Endothelial cell (in vitro differentiated cells): ENCODE data around the gene RNASE7. TPM values are rescaled to one million over a fixed set of nuclear protein-coding genes. Genes with fewer than 3 reads are reported as not detected.
A peak's percentile ranks its signal among the peaks of the same experiment; 100 is the strongest.

Experiments
- DNase-seq: peaks from one replicate; pipeline ENCODE4 v3.0.0; 2021; ENCODE audit warnings: low spot score
- H3K27ac Mint-ChIP-seq: one replicate; pipeline ENCODE4 v1.8.0; 2021; ENCODE audit warnings: mixed read lengths, inconsistent platforms; ENCODE audit not compliant: unreplicated experiment
- H3K27me3 Mint-ChIP-seq: one replicate; pipeline ENCODE4 v1.8.0; 2021; ENCODE audit warnings: mild to moderate bottlenecking, moderate library complexity, mixed read lengths, inconsistent platforms; ENCODE audit not compliant: unreplicated experiment
- H3K36me3 Mint-ChIP-seq: one replicate; pipeline ENCODE4 v1.8.0; 2021; ENCODE audit warnings: mild to moderate bottlenecking, low read depth, mixed read lengths, inconsistent platforms; ENCODE audit not compliant: unreplicated experiment
- H3K4me1 Mint-ChIP-seq: one replicate; pipeline ENCODE4 v1.8.0; 2021; ENCODE audit warnings: mild to moderate bottlenecking, mixed read lengths, inconsistent platforms; ENCODE audit not compliant: unreplicated experiment
- H3K4me3 Mint-ChIP-seq: one replicate; pipeline ENCODE4 v1.8.0; 2021; ENCODE audit warnings: mild to moderate bottlenecking, mixed read lengths, inconsistent platforms; ENCODE audit not compliant: unreplicated experiment
- H3K9me3 Mint-ChIP-seq: one replicate; pipeline ENCODE4 v1.8.0; 2021; ENCODE audit warnings: mixed read lengths, inconsistent platforms; ENCODE audit not compliant: unreplicated experiment
- CTCF ChIP-seq: fragments of 200-600 bp; sonication (generic); IDR thresholded peaks from one replicate; pipeline ENCODE4 v1.5.0; 2021; ENCODE audit warnings: antibody characterized with exemption; ENCODE audit not compliant: unreplicated experiment
- total RNA-seq: library from RNA; stranded (reverse); fragmentation: NEBNext Ultra II Directional; extraction: Animal tissue kit (Norgen Biotek cat#: 25700); gene quantifications from one replicate; pipeline ENCODE4 v1.2.1, GENCODE V29; 2021; ENCODE audit not compliant: unreplicated experiment

The RNASE7 gene
- total RNA-seq, 1 donor from 2014 or later, result not detected

- Mint-ChIP-seq H3K9me3 (no peaks in the 10 kb centered on the region), H3K27me3 (peaks cover 19% of the 10 kb centered on the region), H3K27ac (no peak overlapping the region), H3K4me3 (no peak overlapping the region), H3K36me3 (no peaks in the 10 kb centered on the region), H3K4me1 (peaks cover under 1% of the 10 kb centered on the region)
- TF ChIP-seq CTCF, result no peak
- DNase-seq, result no peak
Measured at GRCh38 chr14:21033133-21033698, 8.9 kb upstream of the RNASE7 start.

GRCh38 chr14:21034707-21035106, 7.5 kb upstream of the RNASE7 start, which contains the start of gene RNASE13:
RNASE13 (minus strand) TSS chr14:21034807; CDS start chr14:21034288, 519 bp downstream.
- Mint-ChIP-seq H3K4me3 (peak within 1 kb of the TSS; percentile 39), H3K27ac (no peak within 1 kb of the TSS), H3K36me3 (no peaks in the 10 kb centered on the region), H3K4me1 (peaks cover 14% of the 10 kb centered on the region), H3K27me3 (peaks cover 17% of the 10 kb centered on the region), H3K9me3 (no peaks in the 10 kb centered on the region)
- no peak for TF ChIP-seq CTCF
- DNase-seq, result no peak

GRCh38 chr14:21036751-21037150, 5.4 kb upstream of the RNASE7 start:
- peaks cover 17% of the 10 kb centered on the region for H3K4me1 Mint-ChIP-seq
- H3K27me3 Mint-ChIP-seq, result peaks cover 15% of the 10 kb centered on the region

GRCh38 chr14:21037156-21037555, 5.0 kb upstream of the RNASE7 start:
- no peak for DNase-seq
- Mint-ChIP-seq H3K36me3 (no peaks in the 10 kb centered on the region), H3K4me3 (no peak overlapping the region), H3K27ac (no peak overlapping the region), H3K4me1 (peaks cover 22% of the 10 kb centered on the region), H3K9me3 (no peaks in the 10 kb centered on the region), H3K27me3 (peaks cover 17% of the 10 kb centered on the region)
- no peak for TF ChIP-seq CTCF

More at GRCh38 chr14:21036751-21037150, 5.4 kb upstream of the RNASE7 start:
- no peak for TF ChIP-seq CTCF
- DNase-seq, result no peak
- no peaks in the 10 kb centered on the region for H3K36me3 Mint-ChIP-seq
- H3K27ac Mint-ChIP-seq, result no peak overlapping the region
- H3K4me3 Mint-ChIP-seq, result no peak overlapping the region
- no peaks in the 10 kb centered on the region for H3K9me3 Mint-ChIP-seq
